Measurements from ENCODE around the gene KLHL24.
"Not testable (repeated sequence)": the region's sequence is repeated elsewhere in the genome, so short reads cannot be mapped to it uniquely, and the experiment has no call there.

Gene KLHL24

DNA sequence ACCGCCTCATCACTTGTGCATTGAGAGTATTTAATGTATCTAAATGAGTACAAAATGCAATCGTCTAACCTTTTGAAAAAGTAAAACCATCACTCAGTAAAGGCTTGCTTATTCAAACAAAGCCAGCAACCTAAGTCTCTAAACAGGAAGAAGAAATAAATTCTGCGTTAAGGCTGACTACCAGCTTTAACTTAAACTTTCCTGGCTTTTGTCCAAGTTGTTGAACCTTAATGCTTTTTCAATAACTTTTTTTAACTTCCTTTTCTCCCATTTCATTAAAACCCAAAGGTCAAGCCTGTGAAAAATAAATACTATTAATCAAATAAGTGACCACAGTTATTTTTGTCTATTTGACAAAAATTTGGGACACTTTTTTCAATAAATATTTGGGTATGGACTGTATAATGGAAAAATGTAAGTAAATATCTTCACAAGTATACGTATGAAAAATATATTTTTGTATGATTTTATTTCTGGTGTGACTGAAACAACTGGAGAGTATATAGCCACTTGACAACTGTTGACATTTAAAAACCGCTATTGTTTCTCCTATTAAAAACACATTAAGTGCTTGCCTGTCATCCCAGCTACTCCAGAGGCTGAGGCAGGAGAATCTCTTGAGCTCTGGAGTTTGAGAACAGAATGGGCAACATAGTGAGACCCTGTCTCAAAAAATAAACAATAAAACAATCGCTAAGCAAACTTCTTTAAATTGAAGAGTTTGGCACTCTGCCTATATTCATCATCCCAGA is 2.9 kb downstream of the KLHL24 start:
- peaks cover 21% of the 10 kb centered on the region for H3K36me3 Mint-ChIP-seq (ENCODE audit: insufficient read depth)
- peaks cover 33% of the 10 kb centered on the region for H3K4me1 Mint-ChIP-seq
- ATAC-seq (replicated peaks; ENCODE audit: extremely low read depth, poor library complexity, severe bottlenecking) (no peak), DNase-seq (ENCODE audit: low spot score in 2 of 2) (no peak)
- H3K27ac Mint-ChIP-seq (ENCODE audit: low read depth): peak overlapping the region; percentile 97
- no peaks in the 10 kb centered on the region for H3K27me3 Mint-ChIP-seq
- H3K4me3 Mint-ChIP-seq: peak overlapping the region; percentile 96
- no peaks in the 10 kb centered on the region for H3K9me3 Mint-ChIP-seq

DNA sequence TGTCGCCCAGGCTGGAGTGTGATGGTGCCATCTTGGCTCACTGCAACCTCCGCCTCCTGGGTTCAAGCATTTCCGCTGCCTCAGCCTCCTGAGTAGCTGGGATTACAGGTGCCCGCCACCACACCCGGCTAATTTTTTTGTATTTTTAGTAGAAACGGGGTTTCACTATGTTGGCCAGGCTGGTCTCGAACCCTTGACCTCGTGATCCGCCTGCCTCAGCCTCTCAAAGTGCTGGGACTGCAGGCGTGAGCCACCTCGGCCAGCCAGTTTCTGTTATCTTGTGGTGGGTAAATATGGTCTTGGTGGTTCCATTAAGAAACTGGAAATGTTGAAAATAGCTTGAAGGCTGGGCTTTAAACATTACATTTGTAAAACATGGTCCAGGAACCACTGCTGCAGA is 5.2 kb downstream of the KLHL24 start:
- not testable (repeated sequence) for H3K4me3 Mint-ChIP-seq; ATAC-seq (replicated peaks; ENCODE audit: extremely low read depth, poor library complexity, severe bottlenecking); H3K27me3 Mint-ChIP-seq; H3K27ac Mint-ChIP-seq (ENCODE audit: low read depth); H3K9me3 Mint-ChIP-seq; DNase-seq (ENCODE audit: low spot score in 2 of 2)
- Mint-ChIP-seq H3K4me1 (peaks cover 27% of the 10 kb centered on the region), H3K36me3 (ENCODE audit: insufficient read depth) (peaks cover 26% of the 10 kb centered on the region)

DNA sequence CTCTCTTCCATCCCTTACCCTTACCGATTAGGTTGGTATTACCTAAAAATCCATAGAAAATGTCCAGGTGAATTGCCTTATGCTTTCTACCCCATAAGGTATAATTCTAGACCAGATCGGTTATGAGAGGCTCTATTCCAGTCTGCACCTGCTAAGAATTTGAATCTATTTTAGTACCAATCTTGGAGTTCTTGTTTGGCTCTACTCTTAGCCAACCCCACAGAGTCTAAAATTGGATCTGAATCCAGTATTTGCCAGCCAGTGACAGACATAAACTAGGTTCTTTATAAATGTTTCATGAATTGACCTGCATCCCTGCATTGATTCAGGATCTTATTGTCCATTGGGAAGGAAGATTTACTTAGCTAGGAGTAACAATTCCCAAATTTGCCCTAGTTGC is 6.5 kb downstream of the KLHL24 start:
- ATAC-seq (replicated peaks; ENCODE audit: extremely low read depth, poor library complexity, severe bottlenecking) (no peak), DNase-seq (ENCODE audit: low spot score in 2 of 2) (no peak)
- H3K27me3 Mint-ChIP-seq: no peaks in the 10 kb centered on the region
- H3K4me1 Mint-ChIP-seq: peaks cover 31% of the 10 kb centered on the region
- no peaks in the 10 kb centered on the region for H3K9me3 Mint-ChIP-seq
- peaks cover 21% of the 10 kb centered on the region for H3K36me3 Mint-ChIP-seq (ENCODE audit: insufficient read depth)
- no peak overlapping the region for H3K4me3 Mint-ChIP-seq
- H3K27ac Mint-ChIP-seq (ENCODE audit: low read depth): no peak overlapping the region

DNA sequence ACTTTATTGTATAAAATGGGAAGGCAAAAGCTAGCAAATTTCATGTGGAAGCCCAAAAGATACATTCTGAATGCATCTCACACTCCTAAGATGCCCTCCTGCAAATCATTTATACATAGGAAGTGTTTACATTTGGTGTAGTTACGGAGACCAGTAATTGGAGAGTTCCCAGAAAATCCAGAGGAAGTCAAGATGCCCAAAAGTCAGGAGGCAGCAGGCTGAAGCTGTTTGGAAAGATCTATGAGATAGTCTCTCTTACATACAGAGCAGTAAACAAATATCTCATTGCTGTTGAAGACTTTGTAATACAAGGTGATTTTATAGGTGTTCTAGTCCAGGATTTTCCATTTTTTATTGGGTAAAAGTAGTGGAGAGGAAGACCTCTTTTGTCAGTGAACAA is 8.8 kb downstream of the KLHL24 start:
- ATAC-seq (replicated peaks; ENCODE audit: extremely low read depth, poor library complexity, severe bottlenecking): no peak
- no peak for DNase-seq (ENCODE audit: low spot score in 2 of 2)
- Mint-ChIP-seq H3K4me1 (peaks cover 20% of the 10 kb centered on the region), H3K9me3 (no peaks in the 10 kb centered on the region), H3K4me3 (no peak overlapping the region), H3K36me3 (ENCODE audit: insufficient read depth) (peaks cover 25% of the 10 kb centered on the region), H3K27ac (ENCODE audit: low read depth) (no peak overlapping the region), H3K27me3 (no peaks in the 10 kb centered on the region)

DNA sequence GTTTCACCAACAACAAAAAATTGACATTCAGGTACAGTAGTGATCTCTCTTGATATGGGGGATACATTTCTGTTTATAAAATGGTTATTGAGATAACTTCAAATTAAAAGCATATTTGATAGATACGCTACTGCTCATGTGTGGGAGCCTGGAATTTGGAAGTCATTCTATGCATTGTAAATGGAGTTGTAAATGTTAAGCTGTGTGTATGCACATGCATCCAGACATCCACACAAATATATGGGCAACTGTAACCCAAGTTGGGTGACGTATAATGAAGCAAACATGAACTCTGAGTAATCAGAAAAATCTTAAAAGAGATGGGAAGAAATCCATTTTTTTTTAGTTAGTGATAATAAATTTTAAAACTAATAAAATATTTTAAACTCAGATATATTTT is 9.8 kb downstream of the KLHL24 start:
- Mint-ChIP-seq H3K36me3 (ENCODE audit: insufficient read depth) (peaks cover 31% of the 10 kb centered on the region), H3K27me3 (no peaks in the 10 kb centered on the region), H3K4me1 (peaks cover 13% of the 10 kb centered on the region), H3K27ac (ENCODE audit: low read depth) (no peak overlapping the region), H3K4me3 (no peak overlapping the region), H3K9me3 (no peaks in the 10 kb centered on the region)
- DNase-seq (ENCODE audit: low spot score in 2 of 2) (no peak), ATAC-seq (replicated peaks; ENCODE audit: extremely low read depth, poor library complexity, severe bottlenecking) (no peak)

DNA sequence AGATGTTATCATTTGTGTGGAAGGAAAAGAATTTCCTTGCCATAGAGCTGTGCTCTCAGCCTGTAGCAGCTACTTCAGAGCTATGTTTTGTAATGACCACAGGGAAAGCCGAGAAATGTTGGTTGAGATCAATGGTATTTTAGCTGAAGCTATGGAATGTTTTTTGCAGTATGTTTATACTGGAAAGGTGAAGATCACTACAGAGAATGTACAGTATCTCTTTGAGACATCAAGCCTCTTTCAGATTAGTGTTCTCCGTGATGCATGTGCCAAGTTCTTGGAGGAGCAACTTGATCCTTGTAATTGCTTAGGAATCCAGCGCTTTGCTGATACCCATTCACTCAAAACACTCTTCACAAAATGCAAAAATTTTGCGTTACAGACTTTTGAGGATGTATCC is 15.1 kb downstream of the KLHL24 start:
- Mint-ChIP-seq H3K27me3 (no peaks in the 10 kb centered on the region), H3K36me3 (ENCODE audit: insufficient read depth) (peaks cover 37% of the 10 kb centered on the region), H3K4me3 (no peak overlapping the region), H3K9me3 (peaks cover 8% of the 10 kb centered on the region), H3K4me1 (peaks cover 4% of the 10 kb centered on the region), H3K27ac (ENCODE audit: low read depth) (no peak overlapping the region)
- no peak for DNase-seq (ENCODE audit: low spot score in 2 of 2)
- no peak for ATAC-seq (replicated peaks; ENCODE audit: extremely low read depth, poor library complexity, severe bottlenecking)

DNA sequence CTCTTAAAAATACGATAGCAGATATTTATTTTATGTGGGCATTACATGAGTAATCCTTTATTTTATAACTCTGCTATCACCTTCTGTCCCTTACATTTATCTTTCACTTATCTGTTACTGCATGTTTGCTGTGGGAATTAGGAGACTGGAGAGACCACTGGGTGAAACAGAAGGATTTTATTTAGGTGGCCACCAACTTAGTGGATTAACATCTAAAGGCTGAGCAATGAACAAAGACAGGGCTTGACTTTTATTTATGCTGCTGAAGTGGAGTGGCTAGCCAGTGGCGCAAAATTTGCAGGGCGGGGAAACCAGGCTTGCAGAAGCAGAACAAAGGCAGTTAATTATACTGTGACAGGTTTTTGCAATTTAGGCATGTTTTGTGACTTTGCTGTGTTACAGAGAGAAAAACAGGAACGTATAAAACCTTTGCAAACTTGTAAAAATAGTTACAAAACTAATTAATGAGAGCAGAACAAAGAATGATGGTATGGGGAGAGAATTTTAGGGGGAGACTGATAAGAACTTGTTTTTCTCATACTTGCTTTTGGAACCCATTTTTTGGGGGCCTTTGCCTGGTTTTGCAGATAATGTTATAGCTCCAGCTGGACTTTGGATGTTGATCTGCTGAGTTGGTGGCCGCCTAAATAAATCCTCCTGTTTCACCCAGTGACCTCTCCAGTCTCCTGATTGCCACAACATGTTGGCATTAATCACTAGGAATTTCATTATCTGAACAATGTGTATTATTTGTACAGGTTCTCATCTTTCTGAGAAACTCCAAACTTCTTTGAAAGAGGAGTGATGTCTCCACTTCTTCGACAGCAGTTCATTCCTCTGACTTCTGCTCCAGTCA is 18.0 kb downstream of the KLHL24 start:
- Mint-ChIP-seq H3K4me1 (peaks cover 17% of the 10 kb centered on the region), H3K27ac (ENCODE audit: low read depth) (peak overlapping the region; percentile 4), H3K9me3 (peaks cover 14% of the 10 kb centered on the region), H3K4me3 (no peak overlapping the region), H3K36me3 (ENCODE audit: insufficient read depth) (peaks cover 29% of the 10 kb centered on the region), H3K27me3 (no peaks in the 10 kb centered on the region)
- ATAC-seq (replicated peaks; ENCODE audit: extremely low read depth, poor library complexity, severe bottlenecking) (no peak), DNase-seq (ENCODE audit: low spot score in 2 of 2) (no peak)

DNA sequence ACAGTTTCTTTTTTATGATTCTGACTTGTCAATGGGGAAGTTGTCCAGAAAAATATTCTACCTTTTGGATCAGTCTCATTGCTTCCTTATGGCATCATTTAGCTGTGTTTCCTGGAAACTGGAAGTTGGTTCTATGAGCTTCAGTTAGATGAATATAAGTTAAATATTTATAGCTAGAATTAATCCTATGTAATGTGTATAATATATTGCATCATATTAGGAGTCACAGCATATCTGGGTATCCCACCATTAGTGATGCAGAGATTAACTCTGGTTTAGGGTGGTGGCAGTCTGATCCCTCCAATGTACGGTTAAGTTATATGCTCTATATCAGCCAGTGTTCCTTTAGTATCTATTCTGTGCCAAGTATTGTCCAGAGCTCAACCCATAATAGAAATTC is 19.3 kb downstream of the KLHL24 start:
- Mint-ChIP-seq H3K27ac (ENCODE audit: low read depth) (no peak overlapping the region), H3K9me3 (peaks cover 14% of the 10 kb centered on the region), H3K27me3 (no peaks in the 10 kb centered on the region), H3K36me3 (ENCODE audit: insufficient read depth) (peaks cover 29% of the 10 kb centered on the region), H3K4me1 (peaks cover 24% of the 10 kb centered on the region), H3K4me3 (no peak overlapping the region)
- ATAC-seq (replicated peaks; ENCODE audit: extremely low read depth, poor library complexity, severe bottlenecking): no peak
- DNase-seq (ENCODE audit: low spot score in 2 of 2): no peak

DNA sequence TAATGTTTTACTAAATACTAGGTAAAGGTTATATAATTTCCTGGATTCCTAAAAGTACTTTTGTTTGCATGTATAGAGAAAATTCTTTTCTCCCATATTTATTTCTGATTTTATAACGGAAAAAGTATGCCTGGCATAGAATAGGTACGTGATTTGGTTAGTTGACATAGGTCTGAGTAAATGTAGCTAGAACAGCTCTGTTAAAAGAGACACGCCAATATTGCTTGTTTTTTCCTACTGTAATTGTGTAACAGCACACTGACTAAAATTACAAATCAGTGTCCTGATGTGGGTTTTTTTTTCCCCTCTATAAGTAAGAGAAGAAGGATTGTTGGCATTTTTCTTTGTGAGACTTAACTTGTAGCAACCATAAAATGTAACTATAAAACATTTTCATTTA is 26.7 kb downstream of the KLHL24 start:
- no peaks in the 10 kb centered on the region for H3K27me3 Mint-ChIP-seq
- no peak overlapping the region for H3K4me3 Mint-ChIP-seq
- no peak overlapping the region for H3K27ac Mint-ChIP-seq (ENCODE audit: low read depth)
- peaks cover 34% of the 10 kb centered on the region for H3K36me3 Mint-ChIP-seq (ENCODE audit: insufficient read depth)
- no peaks in the 10 kb centered on the region for H3K9me3 Mint-ChIP-seq
- no peak for DNase-seq (ENCODE audit: low spot score in 2 of 2)
- ATAC-seq (replicated peaks; ENCODE audit: extremely low read depth, poor library complexity, severe bottlenecking): no peak
- peaks cover 20% of the 10 kb centered on the region for H3K4me1 Mint-ChIP-seq

DNA sequence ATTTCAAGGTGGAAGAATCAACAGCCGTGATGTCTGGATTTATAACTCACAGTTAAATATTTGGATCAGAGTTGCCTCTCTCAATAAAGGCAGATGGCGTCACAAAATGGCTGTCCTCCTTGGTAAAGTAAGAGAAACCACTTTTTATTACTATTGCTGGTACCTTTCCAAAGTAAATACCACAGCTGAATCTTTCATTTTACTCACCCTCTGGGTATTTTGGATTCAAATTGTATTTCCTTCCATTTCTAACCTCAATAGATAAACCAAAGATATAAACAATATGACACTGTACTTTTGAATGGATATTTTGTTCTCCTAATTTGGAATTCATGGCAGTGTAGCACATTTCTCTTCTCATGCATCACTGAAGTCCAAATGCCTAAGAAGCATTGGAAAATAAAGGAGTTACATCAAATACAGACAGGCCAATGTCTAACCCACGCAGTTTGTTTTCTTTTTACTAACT is 29.5 kb downstream of the KLHL24 start:
- no peaks in the 10 kb centered on the region for H3K27me3 Mint-ChIP-seq
- no peak overlapping the region for H3K27ac Mint-ChIP-seq (ENCODE audit: low read depth)
- peaks cover 11% of the 10 kb centered on the region for H3K4me1 Mint-ChIP-seq
- DNase-seq (ENCODE audit: low spot score in 2 of 2) (no peak), ATAC-seq (replicated peaks; ENCODE audit: extremely low read depth, poor library complexity, severe bottlenecking) (no peak)
- no peaks in the 10 kb centered on the region for H3K9me3 Mint-ChIP-seq
- peaks cover 36% of the 10 kb centered on the region for H3K36me3 Mint-ChIP-seq (ENCODE audit: insufficient read depth)
- no peak overlapping the region for H3K4me3 Mint-ChIP-seq

DNA sequence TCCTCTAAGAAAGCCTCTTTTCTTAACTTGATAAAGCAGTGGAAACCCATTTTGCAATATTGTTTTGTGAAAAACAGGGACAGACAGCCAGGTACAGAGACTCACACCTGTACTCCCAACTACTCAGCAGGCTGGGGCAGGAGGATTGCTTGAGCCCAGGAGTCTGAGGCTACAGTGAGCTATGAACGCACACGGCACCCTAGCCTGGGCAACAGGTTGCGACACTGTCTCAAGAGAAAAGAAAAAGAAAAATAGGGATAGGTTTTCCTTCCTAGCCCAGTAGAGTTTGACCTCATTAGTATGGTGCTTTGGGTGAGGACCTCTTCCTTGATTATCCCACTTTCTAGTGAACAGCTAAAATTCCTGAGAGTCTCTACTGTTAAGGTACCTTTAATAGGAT is 44.6 kb downstream of the KLHL24 start:
- H3K36me3 Mint-ChIP-seq (ENCODE audit: insufficient read depth): peaks cover 23% of the 10 kb centered on the region
- H3K4me1 Mint-ChIP-seq: no peaks in the 10 kb centered on the region
- ATAC-seq (replicated peaks; ENCODE audit: extremely low read depth, poor library complexity, severe bottlenecking) (no peak), DNase-seq (ENCODE audit: low spot score in 2 of 2) (no peak)
- H3K9me3 Mint-ChIP-seq: no peaks in the 10 kb centered on the region
- H3K27me3 Mint-ChIP-seq: no peaks in the 10 kb centered on the region
- no peak overlapping the region for H3K4me3 Mint-ChIP-seq
- no peak overlapping the region for H3K27ac Mint-ChIP-seq (ENCODE audit: low read depth)

DNA sequence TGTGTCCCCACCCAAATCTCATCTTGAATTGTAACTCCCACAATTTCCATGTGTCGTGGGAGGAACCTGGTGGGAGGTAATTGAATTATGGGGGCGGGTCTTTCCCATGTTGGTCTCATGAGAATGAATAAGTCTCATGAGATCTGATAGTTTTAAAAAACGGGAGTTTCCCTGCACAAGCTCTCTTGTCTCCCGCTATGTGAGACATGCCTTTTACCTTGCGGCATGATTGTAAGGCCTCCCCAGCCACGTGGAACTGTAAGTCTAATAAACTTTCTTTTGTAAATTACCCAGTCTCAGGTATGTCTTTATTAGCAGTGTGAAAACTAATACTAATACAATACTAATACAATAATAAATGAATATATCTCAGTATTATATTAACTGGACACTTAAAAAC is 52.3 kb downstream of the KLHL24 start:
- ATAC-seq (replicated peaks; ENCODE audit: extremely low read depth, poor library complexity, severe bottlenecking) (no peak), DNase-seq (ENCODE audit: low spot score in 2 of 2) (no peak)
- no peak overlapping the region for H3K4me3 Mint-ChIP-seq
- no peaks in the 10 kb centered on the region for H3K9me3 Mint-ChIP-seq
- H3K36me3 Mint-ChIP-seq (ENCODE audit: insufficient read depth): peaks cover 5% of the 10 kb centered on the region
- H3K4me1 Mint-ChIP-seq: no peaks in the 10 kb centered on the region
- no peaks in the 10 kb centered on the region for H3K27me3 Mint-ChIP-seq
- no peak overlapping the region for H3K27ac Mint-ChIP-seq (ENCODE audit: low read depth)

DNA sequence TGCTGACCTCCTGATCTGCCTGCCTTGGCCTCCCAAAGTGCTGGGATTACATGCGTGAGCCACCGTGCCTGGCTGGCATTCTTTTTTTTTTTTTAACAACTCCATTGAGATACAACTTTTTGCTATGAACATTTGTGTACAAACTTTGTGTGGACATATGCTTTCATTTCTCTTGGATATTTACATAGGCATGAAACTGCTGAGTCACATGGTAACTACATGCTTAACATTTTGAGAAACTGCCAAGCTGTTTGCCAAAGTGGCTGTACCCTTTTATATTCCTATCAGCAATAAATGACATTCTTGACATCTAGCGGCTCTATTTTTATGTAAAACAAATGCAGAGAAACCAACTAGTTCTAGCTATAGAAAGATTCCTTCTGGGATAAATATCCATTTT is 53.5 kb downstream of the KLHL24 start:
- Mint-ChIP-seq H3K27ac (ENCODE audit: low read depth) (no peak overlapping the region), H3K4me1 (no peaks in the 10 kb centered on the region), H3K4me3 (no peak overlapping the region), H3K36me3 (ENCODE audit: insufficient read depth) (peaks cover 3% of the 10 kb centered on the region), H3K27me3 (no peaks in the 10 kb centered on the region), H3K9me3 (no peaks in the 10 kb centered on the region)
- ATAC-seq (replicated peaks; ENCODE audit: extremely low read depth, poor library complexity, severe bottlenecking) (no peak), DNase-seq (ENCODE audit: low spot score in 2 of 2) (no peak)

Measured in central memory CD8-positive, alpha-beta T cell (primary cell).